Endometrial microvascular endothelial cells (primary cell): Measurements from ENCODE around the gene OMG. TPM values are rescaled to one million over a fixed set of nuclear protein-coding genes. Genes with fewer than 3 reads are reported as not detected.

Experiments
- total RNA-seq: library from RNA; depleted of rRNA; stranded (reverse); fragments of >200 nt; gene quantifications from one replicate; pipeline ENCODE4 v1.2.3, GENCODE V29; 2015; ENCODE audit errors: inconsistent ontology term

Gene OMG
- total RNA-seq, 1 donor from 2014 or later: not detected

Other genes starting within 250 kb of the OMG start
- gene NF1, start 202.3 kb downstream of the OMG start, total RNA-seq: 13.0 TPM
- gene EVI2B, start 16.8 kb upstream of the OMG start, total RNA-seq: 9.6 TPM
- 3.6 TPM for gene EVI2A, start 24.4 kb upstream of the OMG start, total RNA-seq
- not detected for gene RAB11FIP4, start 94.4 kb upstream of the OMG start, total RNA-seq